Ovary (tissue), 9 donors: ENCODE data around the gene PITX2. TPM values are rescaled to one million over a fixed set of nuclear protein-coding genes. Genes with fewer than 3 reads are reported as not detected.

ENCODE experiments used
- DNase-seq, 5 donors: peaks; one replicate each; pipeline ENCODE4 v3.0.0-alpha.2; 2019 to 2020
- H3K27ac ChIP-seq, 2 donors: fragments of 200-600 bp; one replicate each; pipeline versions ENCODE4 v1.5.1 to v1.8.0; 2019 to 2022
- H3K27me3 ChIP-seq: fragments of 200-600 bp; one replicate; pipeline ENCODE4 v1.8.0; 2022
- H3K36me3 ChIP-seq: fragments of 200-600 bp; sonication (generic); one replicate; pipeline ENCODE4 v1.5.1; 2019
- H3K4me1 ChIP-seq: one replicate; pipeline ENCODE4 v1.8.1; 2013; ENCODE audit warnings: mild to moderate bottlenecking, moderate library complexity; ENCODE audit not compliant: insufficient read depth
- H3K4me3 ChIP-seq: fragments of 200-600 bp; sonication (generic); one replicate; pipeline ENCODE4 v1.5.1; 2017
- H3K9me3 ChIP-seq, 2 donors: fragments of 200-600 bp in 1 of 2; sonication (generic) in 1 of 2; one replicate each; pipeline versions ENCODE4 v1.5.1 to v1.8.1; 2013 to 2019; ENCODE audit warnings: mild to moderate bottlenecking in 1 of 2, moderate library complexity in 1 of 2
- CTCF ChIP-seq, 3 donors: fragments of 450-650 bp in 2 of 3; fragments of 200-600 bp in 1 of 3; IDR thresholded peaks; one replicate each; pipeline versions ENCODE4 v1.5.1 to v1.8.0; 2016 to 2022; ENCODE audit warnings: antibody characterized with exemption in 3 of 3, mild to moderate bottlenecking in 1 of 3
- EP300 ChIP-seq: sonication (generic); formaldehyde crosslinking; IDR thresholded peaks from one replicate; pipeline ENCODE4 v1.6.1; 2017; ENCODE audit warnings: antibody characterized with exemption
- POLR2A ChIP-seq: fragments of 450-650 bp; IDR thresholded peaks from one replicate; pipeline ENCODE4 v1.6.1; 2017; ENCODE audit warnings: antibody characterized with exemption, mild to moderate bottlenecking, moderate library complexity
- WGBS, 3 donors: extraction: QIAGEN DNeasy Blood & Tissue Kit in 1 of 3; methylation state at CpG; one replicate each; pipeline versions ENCODE4 v1.1.5 to v1.1.7; 2013 to 2017; 5-methylcytosine and 5-hydroxymethylcytosine counted together
- intact Hi-C, 4 donors: fragments of 100-400 bp; cut with DNase I; formaldehyde crosslinking; loops; one replicate each; pipeline versions ENCODE4 v1.11.0 to v1.15.1; 2022 to 2023
- polyA plus RNA-seq, 2 donors: library from polyadenylated mRNA; stranded (reverse); fragments of 200-250 nt in 1 of 2; fragments of 350-450 nt in 1 of 2; fragmentation: Illumina TruSeq in 1 of 2; extraction: RNeasy Lipid Tissue Mini Kit (QIAGEN cat#74804) in 1 of 2; gene quantifications; one replicate each; pipeline ENCODE4 v1.2.3, GENCODE V29; 2013 to 2014
- total RNA-seq, 7 donors: library from RNA; depleted of rRNA in 2 of 7; stranded (reverse); fragments of >200 nt in 2 of 7; fragmentation: NEBNext Ultra II Directional in 3 of 7; extraction: Animal tissue kit (Norgen Biotek cat#: 25700) in 3 of 7; gene quantifications; one replicate each; pipeline versions ENCODE4 v1.1.0 to v1.2.4, GENCODE V29; 2016 to 2023
- donor health status: DM: no; HTN: no; CAD: no; lungs with moderate emphysema.
- donor health status: DM: no; HTN: no; CAD: no.
- donor health status: Bipolar disorder and iron deficiency.
- donor health status: DM: yes; HTN: yes; CAD: no.
- donor health status: DM: no; HTN: no; CAD: no.
- donor health status: DM: yes; HTN: yes; CAD: no.

The PITX2 gene
- total and polyA plus RNA-seq, 9 donors = 0.15 to 0.24 TPM; not detected in 7

- Histone ChIP-seq H3K4me3 (no peak overlapping the region), H3K27ac (no peak overlapping the region), H3K9me3 (peaks cover 0 to 10% of the 10 kb centered on the region in 2 donors), H3K36me3 (no peaks in the 10 kb centered on the region), H3K4me1 (peaks cover 9% of the 10 kb centered on the region), H3K27me3 (no peaks in the 10 kb centered on the region)
- TF ChIP-seq CTCF (IDR thresholded peaks at IDR 0.05) (no peak), EP300 (no peak), POLR2A (no peak)
- intact Hi-C loops = no loop called here
- DNase-seq = no peak
- WGBS, 3 donors = 9 to 11% (median 10%) methylated on average over 17 of the region's 17 CpGs
Measured at GRCh38 chr4:110616238-110617074, 6.4 kb downstream of the PITX2 start.

- Histone ChIP-seq H3K9me3 (peaks cover 0 to 10% of the 10 kb centered on the region in 2 donors), H3K27me3 (no peaks in the 10 kb centered on the region), H3K36me3 (no peaks in the 10 kb centered on the region), H3K4me3 (no peak overlapping the region), H3K27ac (no peak overlapping the region), H3K4me1 (peaks cover 3% of the 10 kb centered on the region)
- intact Hi-C loops = no loop called here
- TF ChIP-seq EP300 (no peak), CTCF (IDR thresholded peaks at IDR 0.05) (no peak), POLR2A (no peak)
- 9 to 11% (median 11%) methylated on average over 38 of the region's 38 CpGs for WGBS, 3 donors
- DNase-seq = no peak
Measured at GRCh38 chr4:110615353-110616237, 7.3 kb downstream of the PITX2 start.

- Histone ChIP-seq H3K4me3 (no peak overlapping the region), H3K27ac (no peak overlapping the region), H3K4me1 (peaks cover 3% of the 10 kb centered on the region), H3K27me3 (no peaks in the 10 kb centered on the region), H3K9me3 (peaks cover 0 to 10% of the 10 kb centered on the region in 2 donors), H3K36me3 (no peaks in the 10 kb centered on the region)
- TF ChIP-seq CTCF (IDR thresholded peaks at IDR 0.05) (no peak), POLR2A (no peak), EP300 (no peak)
- DNase-seq = no peak
- 16 to 21% (median 18%) methylated on average over 19 of the region's 19 CpGs for WGBS, 3 donors
- intact Hi-C loops = no loop called here
Measured at GRCh38 chr4:110614976-110615352, 7.9 kb downstream of the PITX2 start.

- peaks cover 3% of the 10 kb centered on the region for H3K4me1 ChIP-seq
- H3K27me3 ChIP-seq = no peaks in the 10 kb centered on the region
- no peak overlapping the region for H3K4me3 ChIP-seq
- no peak for DNase-seq
- H3K36me3 ChIP-seq = no peaks in the 10 kb centered on the region
- peaks cover 0 to 10% of the 10 kb centered on the region in 2 donors for H3K9me3 ChIP-seq
- TF ChIP-seq POLR2A (no peak), EP300 (no peak), CTCF (IDR thresholded peaks at IDR 0.05) (no peak)
- intact Hi-C loops = no loop called here
- H3K27ac ChIP-seq = no peak overlapping the region
- 14 to 15% (median 15%) methylated on average over 27 of the region's 27 CpGs for WGBS, 3 donors
Measured at GRCh38 chr4:110614173-110614963, 8.5 kb downstream of the PITX2 start.
